ENCODE results near the gene OGDH.

Gene OGDH

GRCh38 chr7:44646176-44646920 is 39.9 kb downstream of the OGDH start:
- no peaks in the 10 kb centered on the region for H3K27me3 ChIP-seq (replicated peaks in 2 of 5; ENCODE audit: control insufficient read depth in 4 of 5, insufficient read depth in 5 of 5, low read length in 4 of 5)
- WGBS (ENCODE audit: insufficient coverage), result 100% methylated on average over 2 of the region's 3 CpGs
- POLR2A ChIA-PET, result no interaction called here
- H3K36me3 ChIP-seq (ENCODE audit: control insufficient read depth in 4 of 4, insufficient read depth in 4 of 4, low read length in 3 of 4), result peaks cover 10 to 46% (median 21%) of the 10 kb centered on the region in 4 experiments
- no peak for DNase-seq
- H3K4me3 ChIP-seq (ENCODE audit: control insufficient read depth in 1 of 7, extremely low read depth in 1 of 7, insufficient read depth in 4 of 7, low read depth in 2 of 7, low read length in 6 of 7), result no peak overlapping the region
- no peaks in the 10 kb centered on the region for H3K9me3 ChIP-seq (ENCODE audit: control extremely low read depth in 1 of 5, control insufficient read depth in 4 of 5, insufficient read depth in 2 of 5, low read depth in 1 of 5, low read length in 4 of 5)
- H3K27ac ChIP-seq (ENCODE audit: insufficient read depth in 1 of 2, low read depth in 1 of 2, low read length in 2 of 2, poor library complexity in 1 of 2, severe bottlenecking in 2 of 2), result no peak overlapping the region
- no peaks in the 10 kb centered on the region for H3K4me1 ChIP-seq (ENCODE audit: control extremely low read depth in 1 of 4, control insufficient read depth in 4 of 4, insufficient read depth in 4 of 4, low read length in 3 of 4)
- CTCF ChIA-PET, result no interaction called here

GRCh38 chr7:44646921-44647636 is 40.7 kb downstream of the OGDH start:
- Histone ChIP-seq H3K36me3 (ENCODE audit: control insufficient read depth in 4 of 4, insufficient read depth in 4 of 4, low read length in 3 of 4) (peaks cover 10 to 41% (median 21%) of the 10 kb centered on the region in 4 experiments), H3K27me3 (replicated peaks in 2 of 5; ENCODE audit: control insufficient read depth in 4 of 5, insufficient read depth in 5 of 5, low read length in 4 of 5) (no peaks in the 10 kb centered on the region), H3K9me3 (ENCODE audit: control extremely low read depth in 1 of 5, control insufficient read depth in 4 of 5, insufficient read depth in 2 of 5, low read depth in 1 of 5, low read length in 4 of 5) (no peaks in the 10 kb centered on the region), H3K27ac (ENCODE audit: insufficient read depth in 1 of 2, low read depth in 1 of 2, low read length in 2 of 2, poor library complexity in 1 of 2, severe bottlenecking in 2 of 2) (no peak overlapping the region), H3K4me3 (ENCODE audit: control insufficient read depth in 1 of 7, extremely low read depth in 1 of 7, insufficient read depth in 4 of 7, low read depth in 2 of 7, low read length in 6 of 7) (no peak overlapping the region), H3K4me1 (ENCODE audit: control extremely low read depth in 1 of 4, control insufficient read depth in 4 of 4, insufficient read depth in 4 of 4, low read length in 3 of 4) (no peaks in the 10 kb centered on the region)
- no CpG with 5 or more reads among the region's 3 CpGs for whole genome bisulfite sequencing (ENCODE audit: insufficient coverage)
- ChIA-PET CTCF (interaction anchor here (0.9 kb wide), 1 partner anchor 8 kb away, joined by 4 read pairs; no protein-coding TSS in a partner anchor), POLR2A (no interaction called here)
- no peak for DNase-seq

- CTCF ChIA-PET, result no interaction called here
- H3K36me3 ChIP-seq (ENCODE audit: control insufficient read depth in 4 of 4, insufficient read depth in 4 of 4, low read length in 3 of 4), result peaks cover 10 to 46% (median 21%) of the 10 kb centered on the region in 4 experiments
- no peak for DNase-seq
- H3K4me3 ChIP-seq (ENCODE audit: control insufficient read depth in 1 of 7, extremely low read depth in 1 of 7, insufficient read depth in 4 of 7, low read depth in 2 of 7, low read length in 6 of 7), result no peak overlapping the region
- 100% methylated on average over 2 of the region's 4 CpGs for WGBS (ENCODE audit: insufficient coverage)
- H3K27me3 ChIP-seq (replicated peaks in 2 of 5; ENCODE audit: control insufficient read depth in 4 of 5, insufficient read depth in 5 of 5, low read length in 4 of 5), result no peaks in the 10 kb centered on the region
- POLR2A ChIA-PET, result no interaction called here
- no peaks in the 10 kb centered on the region for H3K9me3 ChIP-seq (ENCODE audit: control extremely low read depth in 1 of 5, control insufficient read depth in 4 of 5, insufficient read depth in 2 of 5, low read depth in 1 of 5, low read length in 4 of 5)
- no peaks in the 10 kb centered on the region for H3K4me1 ChIP-seq (ENCODE audit: control extremely low read depth in 1 of 4, control insufficient read depth in 4 of 4, insufficient read depth in 4 of 4, low read length in 3 of 4)
- H3K27ac ChIP-seq (ENCODE audit: insufficient read depth in 1 of 2, low read depth in 1 of 2, low read length in 2 of 2, poor library complexity in 1 of 2, severe bottlenecking in 2 of 2), result no peak overlapping the region
These were observed 41.7 kb downstream of the OGDH start for GRCh38 chr7:44647981-44648714.

GRCh38 chr7:44650242-44650641 is 43.8 kb downstream of the OGDH start:
- H3K36me3 ChIP-seq (ENCODE audit: control insufficient read depth in 4 of 4, insufficient read depth in 4 of 4, low read length in 3 of 4), result peaks cover 10 to 51% (median 24%) of the 10 kb centered on the region in 4 experiments

GRCh38 chr7:44650772-44651171 is 44.3 kb downstream of the OGDH start:
- 93% methylated on average over 4 of the region's 5 CpGs for WGBS (ENCODE audit: insufficient coverage)
- Histone ChIP-seq H3K27me3 (replicated peaks in 2 of 5; ENCODE audit: control insufficient read depth in 4 of 5, insufficient read depth in 5 of 5, low read length in 4 of 5) (no peaks in the 10 kb centered on the region), H3K27ac (ENCODE audit: insufficient read depth in 1 of 2, low read depth in 1 of 2, low read length in 2 of 2, poor library complexity in 1 of 2, severe bottlenecking in 2 of 2) (no peak overlapping the region), H3K4me3 (ENCODE audit: control insufficient read depth in 1 of 7, extremely low read depth in 1 of 7, insufficient read depth in 4 of 7, low read depth in 2 of 7, low read length in 6 of 7) (no peak overlapping the region), H3K9me3 (ENCODE audit: control extremely low read depth in 1 of 5, control insufficient read depth in 4 of 5, insufficient read depth in 2 of 5, low read depth in 1 of 5, low read length in 4 of 5) (no peaks in the 10 kb centered on the region), H3K36me3 (ENCODE audit: control insufficient read depth in 4 of 4, insufficient read depth in 4 of 4, low read length in 3 of 4) (peaks cover 8 to 54% (median 24%) of the 10 kb centered on the region in 4 experiments), H3K4me1 (ENCODE audit: control extremely low read depth in 1 of 4, control insufficient read depth in 4 of 4, insufficient read depth in 4 of 4, low read length in 3 of 4) (no peaks in the 10 kb centered on the region)
- no peak for DNase-seq
- CTCF ChIA-PET, result interaction anchor here (1.0 to 1.7 kb wide), 2 partner anchors 12 to 17 kb away, joined by 3 to 5 read pairs; no protein-coding TSS in a partner anchor
- POLR2A ChIA-PET, result no interaction called here

More at GRCh38 chr7:44650242-44650641, 43.8 kb downstream of the OGDH start:
- ChIA-PET CTCF (interaction anchor here (1.7 kb wide), 1 partner anchor 16 kb away, joined by 5 read pairs; no protein-coding TSS in a partner anchor), POLR2A (no interaction called here)
- 94% methylated on average over 4 of the region's 4 CpGs for whole genome bisulfite sequencing (ENCODE audit: insufficient coverage)
- DNase-seq, result no peak
- H3K4me3 ChIP-seq (ENCODE audit: control insufficient read depth in 1 of 7, extremely low read depth in 1 of 7, insufficient read depth in 4 of 7, low read depth in 2 of 7, low read length in 6 of 7), result no peak overlapping the region
- no peak overlapping the region for H3K27ac ChIP-seq (ENCODE audit: insufficient read depth in 1 of 2, low read depth in 1 of 2, low read length in 2 of 2, poor library complexity in 1 of 2, severe bottlenecking in 2 of 2)
- no peaks in the 10 kb centered on the region for H3K4me1 ChIP-seq (ENCODE audit: control extremely low read depth in 1 of 4, control insufficient read depth in 4 of 4, insufficient read depth in 4 of 4, low read length in 3 of 4)
- no peaks in the 10 kb centered on the region for H3K9me3 ChIP-seq (ENCODE audit: control extremely low read depth in 1 of 5, control insufficient read depth in 4 of 5, insufficient read depth in 2 of 5, low read depth in 1 of 5, low read length in 4 of 5)
- H3K27me3 ChIP-seq (replicated peaks in 2 of 5; ENCODE audit: control insufficient read depth in 4 of 5, insufficient read depth in 5 of 5, low read length in 4 of 5), result no peaks in the 10 kb centered on the region

GRCh38 chr7:44652535-44652934 is 46.1 kb downstream of the OGDH start:
- Histone ChIP-seq H3K36me3 (ENCODE audit: control insufficient read depth in 4 of 4, insufficient read depth in 4 of 4, low read length in 3 of 4) (peaks cover 16 to 64% (median 31%) of the 10 kb centered on the region in 4 experiments), H3K27ac (ENCODE audit: insufficient read depth in 1 of 2, low read depth in 1 of 2, low read length in 2 of 2, poor library complexity in 1 of 2, severe bottlenecking in 2 of 2) (no peak overlapping the region), H3K4me1 (ENCODE audit: control extremely low read depth in 1 of 4, control insufficient read depth in 4 of 4, insufficient read depth in 4 of 4, low read length in 3 of 4) (no peaks in the 10 kb centered on the region), H3K4me3 (ENCODE audit: control insufficient read depth in 1 of 7, extremely low read depth in 1 of 7, insufficient read depth in 4 of 7, low read depth in 2 of 7, low read length in 6 of 7) (no peak overlapping the region), H3K9me3 (ENCODE audit: control extremely low read depth in 1 of 5, control insufficient read depth in 4 of 5, insufficient read depth in 2 of 5, low read depth in 1 of 5, low read length in 4 of 5) (peaks cover 0 to 3% (median 1%) of the 10 kb centered on the region in 5 experiments), H3K27me3 (replicated peaks in 2 of 5; ENCODE audit: control insufficient read depth in 4 of 5, insufficient read depth in 5 of 5, low read length in 4 of 5) (no peaks in the 10 kb centered on the region)
- ChIA-PET POLR2A (no interaction called here), CTCF (interaction anchor here (1.1 kb wide), 1 partner anchor 64 kb away, joined by 3 read pairs; no protein-coding TSS in a partner anchor)
- no peak for DNase-seq
- WGBS (ENCODE audit: insufficient coverage), result 100% methylated on average over 4 of the region's 5 CpGs

Measured in common myeloid progenitor, CD34-positive (primary cell).